GM10266 (cell line): ENCODE data around the gene FOXB1.
A peak's percentile ranks its signal among the peaks of the same experiment; 100 is the strongest.

ENCODE experiments used
- DNase-seq: peaks from one replicate; pipeline ENCODE4 v3.0.0; 2012; ENCODE audit errors: extremely low spot score
- TF ChIP-seq, protein P1 (sequence below): IDR thresholded peaks from 2 replicates; pipeline ENCODE4 v1.5.1; 2012; ENCODE audit warnings: mild to moderate bottlenecking, low read depth; ENCODE audit not compliant: control insufficient read depth, insufficient read depth; ENCODE audit errors: missing control alignments

Gene FOXB1

DNA sequence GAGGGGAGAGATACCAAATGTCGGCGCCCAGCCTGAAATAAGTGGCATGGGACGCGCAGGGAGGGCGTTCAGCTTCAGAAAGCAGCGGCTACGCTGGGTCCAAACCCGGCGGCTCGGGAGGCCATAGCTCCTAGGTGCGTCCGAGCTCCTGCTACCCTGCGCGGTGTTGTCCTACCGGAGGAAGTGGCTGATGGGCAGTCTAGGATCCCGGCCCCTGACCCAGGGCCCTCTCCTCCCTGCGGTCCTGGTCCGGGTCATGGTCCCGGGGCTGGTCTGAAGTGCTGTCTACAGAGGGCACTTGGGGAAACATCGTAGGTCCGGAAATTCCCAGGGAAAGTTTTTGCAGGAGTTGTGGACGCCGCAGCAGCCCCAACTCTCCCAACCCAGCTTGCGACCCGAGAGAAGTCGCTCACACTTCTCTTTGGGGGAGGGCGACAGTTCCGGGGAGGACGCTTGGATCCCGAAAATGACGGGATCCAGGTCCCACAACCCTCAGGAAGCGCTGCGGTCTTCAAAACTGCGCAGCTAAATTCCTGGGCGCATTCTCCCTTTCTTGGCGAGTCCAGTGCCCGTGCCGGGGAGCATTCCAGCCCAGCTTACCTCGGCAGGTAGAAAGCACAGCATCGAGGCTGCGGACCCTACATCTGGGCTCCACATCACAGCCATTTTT is 9.1 kb upstream of the FOXB1 start:
- peak; percentile 22 for DNase-seq
- TF ChIP-seq, protein P1, sequence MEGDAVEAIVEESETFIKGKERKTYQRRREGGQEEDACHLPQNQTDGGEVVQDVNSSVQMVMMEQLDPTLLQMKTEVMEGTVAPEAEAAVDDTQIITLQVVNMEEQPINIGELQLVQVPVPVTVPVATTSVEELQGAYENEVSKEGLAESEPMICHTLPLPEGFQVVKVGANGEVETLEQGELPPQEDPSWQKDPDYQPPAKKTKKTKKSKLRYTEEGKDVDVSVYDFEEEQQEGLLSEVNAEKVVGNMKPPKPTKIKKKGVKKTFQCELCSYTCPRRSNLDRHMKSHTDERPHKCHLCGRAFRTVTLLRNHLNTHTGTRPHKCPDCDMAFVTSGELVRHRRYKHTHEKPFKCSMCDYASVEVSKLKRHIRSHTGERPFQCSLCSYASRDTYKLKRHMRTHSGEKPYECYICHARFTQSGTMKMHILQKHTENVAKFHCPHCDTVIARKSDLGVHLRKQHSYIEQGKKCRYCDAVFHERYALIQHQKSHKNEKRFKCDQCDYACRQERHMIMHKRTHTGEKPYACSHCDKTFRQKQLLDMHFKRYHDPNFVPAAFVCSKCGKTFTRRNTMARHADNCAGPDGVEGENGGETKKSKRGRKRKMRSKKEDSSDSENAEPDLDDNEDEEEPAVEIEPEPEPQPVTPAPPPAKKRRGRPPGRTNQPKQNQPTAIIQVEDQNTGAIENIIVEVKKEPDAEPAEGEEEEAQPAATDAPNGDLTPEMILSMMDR = no peak

DNA sequence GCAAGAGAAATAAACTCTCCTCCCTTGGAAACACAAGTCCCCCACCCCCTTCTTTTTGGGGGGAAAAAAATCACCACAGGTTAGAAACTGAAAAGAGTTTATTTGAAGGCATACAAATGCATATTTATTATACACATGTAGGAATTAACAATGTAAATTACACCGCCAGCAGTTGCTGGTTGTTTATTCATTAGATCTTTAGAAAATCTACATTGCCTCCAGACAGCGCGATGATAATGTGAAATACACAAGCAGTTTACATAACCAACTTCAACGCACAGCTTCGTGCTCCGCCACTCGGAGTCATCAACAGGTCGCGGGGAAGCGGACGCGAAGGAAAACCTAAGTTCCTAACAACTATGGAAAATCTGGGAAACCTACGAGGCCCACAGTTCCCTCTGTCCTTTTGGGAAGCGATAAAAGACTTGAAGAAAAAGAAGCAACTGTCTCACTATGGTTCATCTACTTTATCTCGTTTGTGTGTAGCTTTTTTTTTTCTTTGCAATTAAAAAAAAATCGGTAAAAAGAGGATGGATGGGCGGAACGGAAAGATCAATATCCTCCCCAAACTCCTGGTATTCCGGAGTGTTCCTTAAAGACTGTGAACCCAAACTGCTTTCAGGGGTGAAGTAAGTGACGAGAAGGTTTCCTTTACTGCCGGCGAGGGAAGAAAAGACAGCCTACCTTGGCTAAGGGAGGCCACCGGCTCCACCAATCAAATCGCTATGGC is 8.4 kb upstream of the FOXB1 start:
- TF ChIP-seq, protein P1 = no peak
- peak; percentile 18 for DNase-seq

DNA sequence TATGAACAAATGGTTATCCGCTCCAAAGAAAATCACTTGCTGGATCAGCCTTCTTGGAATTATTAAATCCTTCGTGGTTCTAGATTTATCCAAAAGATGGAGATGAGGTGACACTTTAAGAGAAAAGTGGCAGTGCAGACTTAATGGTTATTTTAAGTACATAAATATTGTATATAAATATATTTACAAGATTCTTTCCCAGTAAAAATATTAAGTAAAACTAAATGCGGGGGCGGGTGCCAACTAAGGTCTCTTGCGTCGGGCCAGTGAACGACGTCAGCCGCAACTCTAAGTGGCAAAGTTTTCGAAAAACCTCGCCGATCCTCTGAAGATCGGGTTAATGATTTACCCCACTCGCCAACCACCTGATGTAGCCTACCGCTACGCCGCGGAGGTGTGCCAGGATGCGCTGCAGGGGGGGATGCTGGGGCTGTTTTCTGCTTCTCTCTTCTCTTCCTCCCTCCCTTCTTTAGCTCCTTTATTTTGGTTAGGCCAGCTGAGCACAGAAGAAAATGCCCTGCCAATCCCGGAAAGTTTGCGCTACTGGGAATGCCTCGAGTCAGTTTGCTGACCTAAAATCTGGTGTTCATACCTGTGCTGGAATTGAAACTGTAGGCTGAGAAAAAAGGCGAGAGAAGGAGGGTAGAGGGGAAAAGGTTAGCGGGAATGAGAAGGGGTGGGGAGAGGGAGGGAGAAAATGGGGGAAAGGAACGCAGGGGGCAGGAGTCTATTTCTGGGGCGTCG is 7.6 kb upstream of the FOXB1 start:
- DNase-seq = peak; percentile 15
- TF ChIP-seq, protein P1 = no peak

DNA sequence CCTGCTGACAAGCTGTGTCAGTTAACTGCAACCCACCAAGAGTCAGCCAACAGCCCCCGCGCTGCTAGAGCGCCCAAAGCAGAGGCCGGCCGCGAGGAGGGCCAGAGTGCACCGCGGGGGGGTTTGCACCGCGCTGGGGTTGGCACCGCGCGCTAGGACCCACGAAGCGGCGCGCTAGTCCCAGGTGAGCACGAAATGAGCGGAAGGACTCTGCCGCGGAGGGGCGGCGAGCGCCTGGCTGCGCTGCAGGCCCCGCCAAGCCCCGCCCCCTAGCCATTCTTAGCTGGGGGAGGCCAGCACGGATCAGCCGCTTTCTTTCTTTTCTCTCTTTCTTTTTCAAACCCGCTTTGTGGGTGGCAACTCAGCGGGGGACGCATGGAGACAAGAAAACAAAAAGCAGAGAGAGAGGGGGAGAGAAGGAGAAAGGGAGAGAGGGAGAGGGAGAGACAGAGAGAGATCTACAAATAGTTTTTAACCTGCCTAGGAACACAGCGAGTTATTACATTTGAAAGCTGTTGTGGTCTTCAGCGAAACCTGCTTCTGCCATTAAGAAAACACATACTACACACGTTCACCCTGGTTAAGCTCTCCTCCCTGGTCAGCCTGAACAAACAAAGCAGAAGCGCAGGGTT is 6.9 kb upstream of the FOXB1 start:
- DNase-seq = peak; percentile 83
- TF ChIP-seq, protein P1 = peak; percentile 44

DNA sequence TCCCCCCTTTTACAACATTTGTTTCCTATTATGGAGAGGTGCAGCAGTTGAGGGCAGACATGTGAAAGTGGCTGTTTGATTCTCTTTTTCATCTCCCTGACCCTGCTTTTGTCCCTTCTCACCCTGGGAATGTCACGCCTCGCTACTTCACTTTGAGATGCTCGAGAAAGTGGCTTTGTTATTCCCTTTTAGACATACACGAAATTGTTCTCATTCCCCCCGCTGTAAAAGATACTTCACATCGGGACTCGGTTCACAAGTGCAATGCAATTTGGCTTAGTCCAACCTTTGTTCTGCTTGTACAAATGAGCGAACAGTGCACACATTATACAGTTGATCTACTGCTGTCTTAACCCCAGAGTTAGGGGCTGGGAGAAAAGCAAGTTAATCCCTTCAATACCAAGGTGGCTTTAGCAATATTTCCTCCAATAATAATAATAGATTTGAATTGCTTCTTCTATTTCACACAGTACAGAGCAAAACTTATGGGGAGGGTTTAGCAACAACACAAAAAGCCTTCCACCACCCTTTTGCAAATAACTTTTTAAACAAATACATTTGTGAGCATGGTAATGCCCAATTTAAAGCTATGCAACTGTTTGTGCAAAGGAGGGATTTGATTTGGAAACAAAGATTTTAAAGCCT is 5.7 kb upstream of the FOXB1 start:
- no peak for DNase-seq
- TF ChIP-seq, protein P1 = no peak

DNA sequence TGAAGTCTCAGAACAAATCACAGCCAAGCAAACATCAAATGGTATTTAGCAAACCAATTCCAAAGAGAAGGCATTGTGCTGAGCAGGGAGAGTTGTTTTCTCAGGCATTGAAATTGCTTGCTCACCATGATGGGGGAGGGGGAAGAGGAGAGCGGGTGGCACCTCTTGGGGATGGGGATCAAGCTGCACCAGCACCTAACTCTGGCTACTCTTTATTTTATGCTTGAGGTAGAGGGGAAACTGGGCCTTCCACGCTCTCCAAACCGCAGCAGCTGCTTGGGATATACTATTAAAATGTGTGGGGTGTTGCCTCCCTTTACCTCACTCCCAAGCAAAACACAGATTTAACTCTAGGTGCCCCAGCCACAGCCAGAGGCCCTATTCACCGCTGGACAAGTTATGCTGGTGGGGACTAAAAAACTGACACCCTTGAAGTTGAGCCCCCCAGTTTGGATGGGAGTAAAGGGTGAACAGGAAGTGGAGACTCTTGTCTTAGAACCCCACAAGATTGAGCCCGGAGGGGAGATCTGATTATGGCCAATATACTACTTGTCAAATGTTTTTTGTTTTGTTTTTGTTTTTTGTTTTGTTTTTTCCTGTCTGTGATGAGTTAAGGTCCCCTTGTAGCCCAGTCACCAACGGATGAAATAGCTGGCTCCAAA is 5.0 kb upstream of the FOXB1 start:
- TF ChIP-seq, protein P1 = no peak
- DNase-seq = peak; percentile 18
